ENCODE measurements around the gene ZNF470.

Gene ZNF470

DNA sequence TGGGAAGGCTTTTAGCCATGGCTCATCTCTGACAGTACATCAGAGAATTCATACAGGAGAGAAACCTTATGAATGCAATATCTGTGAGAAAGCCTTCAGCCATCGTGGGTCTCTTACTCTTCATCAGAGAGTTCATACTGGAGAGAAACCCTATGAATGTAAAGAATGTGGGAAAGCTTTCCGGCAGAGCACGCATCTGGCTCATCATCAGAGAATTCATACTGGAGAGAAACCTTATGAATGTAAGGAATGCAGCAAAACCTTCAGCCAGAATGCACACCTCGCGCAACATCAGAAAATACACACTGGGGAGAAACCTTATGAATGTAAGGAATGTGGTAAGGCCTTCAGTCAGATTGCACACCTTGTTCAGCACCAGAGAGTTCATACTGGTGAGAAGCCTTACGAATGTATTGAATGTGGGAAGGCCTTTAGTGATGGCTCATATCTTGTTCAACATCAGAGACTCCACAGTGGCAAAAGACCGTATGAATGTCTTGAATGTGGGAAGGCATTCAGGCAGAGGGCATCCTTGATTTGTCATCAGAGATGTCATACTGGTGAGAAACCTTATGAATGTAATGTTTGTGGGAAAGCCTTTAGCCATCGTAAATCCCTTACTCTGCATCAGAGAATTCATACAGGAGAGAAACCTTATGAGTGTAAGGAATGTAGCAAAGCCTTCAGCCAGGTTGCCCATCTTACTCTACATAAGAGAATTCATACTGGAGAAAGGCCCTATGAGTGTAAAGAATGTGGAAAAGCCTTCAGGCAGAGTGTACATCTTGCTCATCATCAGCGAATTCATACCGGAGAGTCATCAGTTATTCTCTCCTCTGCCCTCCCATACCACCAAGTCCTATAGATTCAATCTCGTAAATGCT, 10.7 kb downstream of the ZNF470 start:
- in situ Hi-C loops (cut with HindIII; ENCODE audit: low sequenced_read_pairs) = no loop called here
- no peak for DNase-seq (ENCODE audit: low read depth, low spot score)
- TF ChIP-seq, protein P1, sequence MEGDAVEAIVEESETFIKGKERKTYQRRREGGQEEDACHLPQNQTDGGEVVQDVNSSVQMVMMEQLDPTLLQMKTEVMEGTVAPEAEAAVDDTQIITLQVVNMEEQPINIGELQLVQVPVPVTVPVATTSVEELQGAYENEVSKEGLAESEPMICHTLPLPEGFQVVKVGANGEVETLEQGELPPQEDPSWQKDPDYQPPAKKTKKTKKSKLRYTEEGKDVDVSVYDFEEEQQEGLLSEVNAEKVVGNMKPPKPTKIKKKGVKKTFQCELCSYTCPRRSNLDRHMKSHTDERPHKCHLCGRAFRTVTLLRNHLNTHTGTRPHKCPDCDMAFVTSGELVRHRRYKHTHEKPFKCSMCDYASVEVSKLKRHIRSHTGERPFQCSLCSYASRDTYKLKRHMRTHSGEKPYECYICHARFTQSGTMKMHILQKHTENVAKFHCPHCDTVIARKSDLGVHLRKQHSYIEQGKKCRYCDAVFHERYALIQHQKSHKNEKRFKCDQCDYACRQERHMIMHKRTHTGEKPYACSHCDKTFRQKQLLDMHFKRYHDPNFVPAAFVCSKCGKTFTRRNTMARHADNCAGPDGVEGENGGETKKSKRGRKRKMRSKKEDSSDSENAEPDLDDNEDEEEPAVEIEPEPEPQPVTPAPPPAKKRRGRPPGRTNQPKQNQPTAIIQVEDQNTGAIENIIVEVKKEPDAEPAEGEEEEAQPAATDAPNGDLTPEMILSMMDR (IDR thresholded peaks at IDR 0.05; ENCODE audit: low read depth, low read length) = no peak
- no peak overlapping the region for H3K4me3 ChIP-seq (ENCODE audit: low read depth, low read length)

DNA sequence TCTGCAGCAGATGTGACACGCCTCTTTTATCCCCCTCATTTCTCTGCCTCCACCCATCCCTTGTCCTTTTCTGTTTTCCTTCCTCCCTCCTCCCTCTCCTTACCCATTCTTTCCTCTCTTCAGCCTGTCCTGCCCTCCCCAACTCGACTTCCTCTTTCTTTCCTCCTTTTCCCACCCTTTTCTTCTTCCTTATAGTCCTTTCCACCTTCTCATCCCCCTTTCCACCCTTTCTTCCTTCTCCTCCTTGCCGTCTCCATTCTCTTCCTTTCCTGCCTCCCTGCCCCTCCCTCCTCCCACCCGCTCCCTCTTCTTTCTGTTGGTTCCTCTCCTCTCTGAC, 27.1 kb downstream of the ZNF470 start:
- peak overlapping the region; percentile 93 for H3K4me3 ChIP-seq (ENCODE audit: low read depth, low read length)
- DNase-seq (ENCODE audit: low read depth, low spot score) = no peak
- TF ChIP-seq, protein P1 (IDR thresholded peaks at IDR 0.05; ENCODE audit: low read depth, low read length) = no peak
- in situ Hi-C loops (cut with HindIII; ENCODE audit: low sequenced_read_pairs) = no loop called here

DNA sequence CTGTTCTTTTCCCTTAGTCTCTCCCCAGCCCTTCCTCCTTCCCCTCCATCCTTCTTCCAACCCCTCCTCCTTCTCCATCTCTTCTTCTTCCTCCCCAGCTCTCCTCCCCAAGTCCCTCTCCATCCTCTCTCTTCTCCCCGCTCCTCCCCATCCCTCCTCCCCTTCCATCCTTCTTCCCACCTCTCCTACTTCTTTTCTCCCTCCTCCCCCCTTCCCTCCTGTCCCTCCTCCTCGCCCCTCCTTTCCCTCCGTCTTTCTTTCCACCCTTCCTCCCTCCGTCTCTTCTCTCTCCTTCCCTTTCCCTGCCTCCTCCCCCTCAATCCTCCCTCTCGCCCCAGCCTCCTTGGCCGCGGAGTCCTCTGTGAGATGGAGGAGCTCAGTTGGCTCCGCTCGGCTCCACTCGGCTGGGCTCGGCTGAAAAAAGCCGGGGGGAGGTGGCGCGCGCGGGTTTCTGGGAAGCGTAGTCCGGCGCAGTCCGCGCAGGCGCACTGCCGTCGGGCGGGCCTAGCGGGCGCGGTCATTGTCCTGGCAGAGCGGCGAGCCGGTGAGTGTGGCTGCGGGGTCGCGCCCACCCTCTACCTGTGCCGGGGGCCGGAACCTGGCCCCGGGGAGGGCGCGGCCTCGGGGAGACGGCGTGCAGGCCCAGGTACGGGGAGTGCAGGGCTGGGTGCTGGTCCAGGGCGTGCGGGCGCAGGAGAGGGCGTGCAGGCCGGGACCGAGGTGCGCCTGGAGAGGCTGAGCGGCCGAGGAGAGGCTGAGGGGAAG, 27.7 kb downstream of the ZNF470 start, which contains the start of gene ZNF71:
ZNF71 (plus strand) TSS at position 520 of the 765 bp plus-strand sequence. CDS start 6,257 bp downstream, outside the sequence.
- H3K4me3 ChIP-seq (ENCODE audit: low read depth, low read length) = peak within 1 kb of the TSS; percentile 93
- TF ChIP-seq, protein P1 (IDR thresholded peaks at IDR 0.05; ENCODE audit: low read depth, low read length) = peak; percentile 7
- DNase-seq (ENCODE audit: low read depth, low spot score) = peak; percentile 88
- in situ Hi-C loops (cut with HindIII; ENCODE audit: low sequenced_read_pairs) = no loop called here

DNA sequence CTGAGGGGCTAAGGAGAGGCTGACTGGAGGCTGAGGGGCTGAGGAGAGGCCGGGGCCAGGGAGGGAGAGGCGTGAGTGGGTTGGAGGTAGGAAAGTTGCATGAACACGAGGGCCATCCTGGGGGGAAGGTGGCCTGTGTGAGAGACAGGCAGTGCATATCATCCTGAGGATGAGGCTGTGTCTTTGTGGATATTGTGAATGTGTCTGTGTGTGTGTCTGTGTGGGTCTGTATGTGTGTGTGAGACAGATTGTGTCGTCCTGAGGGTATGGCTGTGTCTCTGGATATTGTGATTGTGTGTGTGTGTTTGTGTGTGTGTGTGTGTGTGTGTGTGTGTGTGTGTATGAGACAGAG, 28.3 kb downstream of the ZNF470 start:
- H3K4me3 ChIP-seq (ENCODE audit: low read depth, low read length) = peak overlapping the region; percentile 93
- DNase-seq (ENCODE audit: low read depth, low spot score) = no peak
- TF ChIP-seq, protein P1 (IDR thresholded peaks at IDR 0.05; ENCODE audit: low read depth, low read length) = no peak
- in situ Hi-C loops (cut with HindIII; ENCODE audit: low sequenced_read_pairs) = no loop called here

DNA sequence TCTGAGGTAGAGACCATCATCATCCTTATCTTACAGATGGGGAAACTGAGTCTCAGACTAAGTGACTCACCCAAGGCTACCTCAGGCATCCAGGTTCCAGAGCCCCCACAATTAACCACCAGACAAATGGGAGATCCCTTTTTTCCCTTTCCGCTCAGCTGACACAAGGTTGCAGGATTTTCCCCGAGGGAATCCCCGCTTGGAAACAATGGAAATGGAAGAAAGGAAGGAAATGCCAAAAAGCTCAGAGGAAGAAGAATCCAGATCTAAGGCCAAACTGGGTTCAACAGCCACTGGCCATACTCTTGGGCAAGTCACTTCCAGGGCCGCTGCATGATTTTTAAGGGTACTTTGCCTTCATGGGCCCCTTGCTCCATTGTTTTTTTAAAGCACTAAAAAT, 29.4 kb downstream of the ZNF470 start:
- in situ Hi-C loops (cut with HindIII; ENCODE audit: low sequenced_read_pairs) = no loop called here
- H3K4me3 ChIP-seq (ENCODE audit: low read depth, low read length) = no peak overlapping the region
- TF ChIP-seq, protein P1 (IDR thresholded peaks at IDR 0.05; ENCODE audit: low read depth, low read length) = no peak
- no peak for DNase-seq (ENCODE audit: low read depth, low spot score)

DNA sequence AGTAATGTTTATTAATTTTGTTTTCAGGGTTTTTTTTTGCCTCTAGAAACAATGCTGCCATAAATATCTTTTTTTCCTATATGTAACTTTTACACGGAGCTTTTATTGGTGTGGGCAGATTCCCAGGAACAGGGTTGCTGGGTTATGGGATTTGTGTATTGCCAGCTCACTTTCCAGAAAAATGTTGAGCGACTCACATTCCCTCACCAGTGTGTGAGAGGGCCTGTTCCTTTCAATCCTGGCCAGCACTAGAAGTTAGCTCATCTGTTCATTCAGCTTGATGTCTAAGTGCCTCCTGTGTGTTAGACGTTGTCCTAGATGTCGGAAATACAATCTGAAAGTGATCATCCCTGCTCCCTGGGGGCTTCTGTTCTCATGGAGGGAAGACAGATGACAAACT, 30.4 kb downstream of the ZNF470 start:
- no peak overlapping the region for H3K4me3 ChIP-seq (ENCODE audit: low read depth, low read length)
- peak; percentile 23 for DNase-seq (ENCODE audit: low read depth, low spot score)
- TF ChIP-seq, protein P1 (IDR thresholded peaks at IDR 0.05; ENCODE audit: low read depth, low read length) = no peak
- in situ Hi-C loops (cut with HindIII; ENCODE audit: low sequenced_read_pairs) = no loop called here

All from astrocyte of the spinal cord (primary cell).